RWPE1 (cell line): ENCODE data around the gene TAOK2.
"Not testable (repeated sequence)": the region's sequence is repeated elsewhere in the genome, so short reads cannot be mapped to it uniquely, and the experiment has no call there.

Source experiments
- CTCF ChIA-PET: fragments of 350-600 bp; sonication (Branson Sonifier 250); formaldehyde crosslinking; extraction: SDS; loops from one replicate; lab custom pipeline; 2021; lab: Yijun Ruan, JAX
- POLR2A ChIA-PET: fragments of 400-600 bp; formaldehyde crosslinking; extraction: SDS; loops from one replicate; lab custom pipeline; 2020; ENCODE audit warnings: antibody characterized with exemption; ENCODE audit not compliant: low non-redundant PET; lab: Yijun Ruan, JAX
- DNase-seq: peaks from one replicate; pipeline ENCODE4 v3.0.0; 2012; ENCODE audit warnings: low spot score
- H3K27ac ChIP-seq: fragments of 450-650 bp; 2 replicates; pipeline ENCODE4 v1.5.1; 2017
- CTCF ChIP-seq: fragments of 450-650 bp; conservative IDR thresholded peaks from 2 replicates; pipeline ENCODE4 v1.5.1; 2017; ENCODE audit warnings: low read depth, mild to moderate bottlenecking

TAOK2 gene

GRCh38 chr16:29958756-29959155, 14.9 kb upstream of the TAOK2 start:
- TF ChIP-seq CTCF, result no peak
- CTCF ChIA-PET, result interaction anchor here (0.6 kb wide), 1 partner anchor 240 kb away, joined by 4 read pairs; no protein-coding TSS in a partner anchor
- POLR2A ChIA-PET, result interaction anchor here (0.5 kb wide), 1 partner anchor 32 kb away, joined by 4 read pairs; no protein-coding TSS in a partner anchor

GRCh38 chr16:29959293-29959692, 14.4 kb upstream of the TAOK2 start:
- CTCF ChIA-PET, result interaction anchor here (0.6 kb wide), 1 partner anchor 241 kb away, joined by 4 read pairs; no protein-coding TSS in a partner anchor
- H3K27ac ChIP-seq, result no peak overlapping the region
- no peak for TF ChIP-seq CTCF
- DNase-seq, result no peak
- POLR2A ChIA-PET, result interaction anchor here (0.5 kb wide), 1 partner anchor 32 kb away, joined by 4 read pairs; no protein-coding TSS in a partner anchor

More at GRCh38 chr16:29958756-29959155, 14.9 kb upstream of the TAOK2 start:
- DNase-seq, result no peak
- H3K27ac ChIP-seq, result no peak overlapping the region

- CTCF ChIA-PET, DNase-seq, POLR2A ChIA-PET, H3K27ac ChIP-seq: not testable (repeated sequence)
Measured at GRCh38 chr16:29959821-29960220, 13.8 kb upstream of the TAOK2 start.

GRCh38 chr16:29961127-29961478, 12.6 kb upstream of the TAOK2 start:
- POLR2A ChIA-PET, result interaction anchor here (0.6 to 1.2 kb wide), 4 partner anchors 9 to 60 kb away, joined by 3 to 5 read pairs (median 4); no protein-coding TSS in a partner anchor
- CTCF ChIA-PET, result interaction anchor here (0.5 to 1.3 kb wide), 4 partner anchors 10 to 104 kb away, joined by 3 to 8 read pairs (median 3); no protein-coding TSS in a partner anchor
- TF ChIP-seq CTCF, result no peak
- peak overlapping the region; percentile 89 for H3K27ac ChIP-seq
- no peak for DNase-seq

- ChIA-PET CTCF (interaction anchor here (0.5 to 1.3 kb wide), 4 partner anchors 11 to 103 kb away, joined by 3 to 8 read pairs (median 4); no protein-coding TSS in a partner anchor), POLR2A (interaction anchor here (0.6 to 1.2 kb wide), 5 partner anchors 10 to 171 kb away, joined by 3 to 5 read pairs (median 4); partner anchors contain the start of gene KIF22)
- peak within 1 kb of the TSS; percentile 89 for H3K27ac ChIP-seq
- TF ChIP-seq CTCF, result peak; percentile 30; the same call in 1 of the 2 replicates
- DNase-seq, result peak; percentile 90
Measured at GRCh38 chr16:29961479-29962343, 12.0 kb upstream of the TAOK2 start, which contains the start of gene TMEM219. Gene TMEM219 (plus strand): TSS chr16:29962079. CDS start chr16:29963144, 1,065 bp downstream.

- DNase-seq, result peak; percentile 19
- TF ChIP-seq CTCF, result no peak
- H3K27ac ChIP-seq, result peak overlapping the region; percentile 89
Measured at GRCh38 chr16:29962344-29962994, 11.2 kb upstream of the TAOK2 start.

More at GRCh38 chr16:29962344-29962994, 11.2 kb upstream of the TAOK2 start:
- CTCF ChIA-PET, result interaction anchor here (0.5 to 1.3 kb wide), 2 partner anchors 9 to 12 kb away, joined by 3 to 8 read pairs; no protein-coding TSS in a partner anchor
- POLR2A ChIA-PET, result interaction anchor here (0.8 to 1.2 kb wide), 4 partner anchors 11 to 172 kb away, joined by 3 to 5 read pairs (median 4); partner anchors contain the start of genes KIF22 and TAOK2
